Measurements from ENCODE around the gene EPHB2. TPM values are rescaled to one million over a fixed set of nuclear protein-coding genes. Genes with fewer than 3 reads are reported as not detected.

EPHB2 gene
- total RNA-seq, 1 donor from 2014 or later = 5.0 TPM

DNA sequence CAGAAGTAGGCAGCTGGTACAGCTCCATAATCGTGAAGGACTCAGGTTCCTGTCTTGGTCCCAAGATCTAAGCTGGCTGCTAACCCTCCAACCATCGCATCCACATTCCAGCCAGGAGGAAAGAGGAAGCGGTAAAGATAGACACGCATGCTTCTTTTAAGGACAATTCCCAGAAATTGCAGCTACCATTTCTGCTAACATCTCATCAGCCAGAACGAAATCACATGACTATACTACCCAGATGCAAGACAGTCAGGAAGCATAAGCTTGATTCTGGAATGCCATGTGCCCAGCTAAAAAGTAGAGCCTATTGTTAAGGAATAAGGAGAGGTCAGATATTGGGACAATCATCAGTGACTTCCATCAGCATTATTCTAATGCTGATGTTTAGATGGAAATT, 110.4 kb downstream of the EPHB2 start:
- Histone ChIP-seq H3K4me1 (peaks cover 7% of the 10 kb centered on the region), H3K27me3 (ENCODE audit: low read depth) (no peaks in the 10 kb centered on the region), H3K9me3 (no peaks in the 10 kb centered on the region), H3K27ac (no peak overlapping the region), H3K36me3 (no peaks in the 10 kb centered on the region), H3K4me3 (no peak overlapping the region)
- intact Hi-C loops (cut with DNase I) = no loop called here
- ATAC-seq (no peak), DNase-seq (no peak)
- TF ChIP-seq CTCF (IDR thresholded peaks at IDR 0.05) = no peak

- no peak overlapping the region for H3K27ac ChIP-seq
- intact Hi-C loops (cut with DNase I) = no loop called here
- no peaks in the 10 kb centered on the region for H3K9me3 ChIP-seq
- H3K36me3 ChIP-seq = no peaks in the 10 kb centered on the region
- H3K4me3 ChIP-seq = no peak overlapping the region
- TF ChIP-seq CTCF (IDR thresholded peaks at IDR 0.05) = no peak
- ATAC-seq = no peak
- H3K4me1 ChIP-seq = peaks cover 18% of the 10 kb centered on the region
- no peak for DNase-seq
- H3K27me3 ChIP-seq (ENCODE audit: low read depth) = no peaks in the 10 kb centered on the region
Measured at GRCh38 chr1:22822371-22822770, 111.7 kb downstream of the EPHB2 start.

DNA sequence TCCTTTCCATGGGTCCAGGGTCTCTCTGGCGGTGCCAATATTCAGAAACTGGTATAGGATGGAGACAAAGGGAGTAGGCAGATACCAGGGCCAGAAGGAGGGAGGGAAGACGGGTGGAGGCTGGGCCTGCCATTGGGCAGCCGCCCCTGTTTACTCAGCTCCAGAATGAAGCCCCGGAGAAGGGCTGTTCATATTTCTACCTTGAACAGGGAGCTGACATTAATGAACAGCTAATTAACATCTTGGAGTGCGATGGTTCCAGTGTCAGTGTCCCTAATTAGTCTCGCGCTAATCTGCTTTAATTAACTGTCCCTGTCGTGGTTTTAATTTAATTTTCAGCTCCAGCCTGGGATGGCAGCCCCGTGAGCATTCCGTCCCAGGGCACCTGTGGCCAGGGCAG, 113.8 kb downstream of the EPHB2 start:
- Histone ChIP-seq H3K36me3 (no peaks in the 10 kb centered on the region), H3K27me3 (ENCODE audit: low read depth) (no peaks in the 10 kb centered on the region), H3K27ac (no peak overlapping the region), H3K9me3 (no peaks in the 10 kb centered on the region), H3K4me1 (peaks cover 19% of the 10 kb centered on the region), H3K4me3 (no peak overlapping the region)
- intact Hi-C loops (cut with DNase I) = no loop called here
- DNase-seq (no peak), ATAC-seq (no peak)
- TF ChIP-seq CTCF (IDR thresholded peaks at IDR 0.05) = no peak

- H3K9me3 ChIP-seq = no peaks in the 10 kb centered on the region
- H3K27ac ChIP-seq = no peak overlapping the region
- ATAC-seq (no peak), DNase-seq (no peak)
- no peaks in the 10 kb centered on the region for H3K27me3 ChIP-seq (ENCODE audit: low read depth)
- H3K4me1 ChIP-seq = peaks cover 19% of the 10 kb centered on the region
- intact Hi-C loops (cut with DNase I) = no loop called here
- TF ChIP-seq CTCF (IDR thresholded peaks at IDR 0.05) = no peak
- no peaks in the 10 kb centered on the region for H3K36me3 ChIP-seq
- no peak overlapping the region for H3K4me3 ChIP-seq
Measured at GRCh38 chr1:22824975-22825374, 114.3 kb downstream of the EPHB2 start.

GRCh38 chr1:22825486-22826189, 115.0 kb downstream of the EPHB2 start:
- Histone ChIP-seq H3K4me3 (no peak overlapping the region), H3K4me1 (peaks cover 19% of the 10 kb centered on the region), H3K27me3 (ENCODE audit: low read depth) (no peaks in the 10 kb centered on the region), H3K27ac (no peak overlapping the region), H3K9me3 (no peaks in the 10 kb centered on the region), H3K36me3 (no peaks in the 10 kb centered on the region)
- intact Hi-C loops (cut with DNase I) = no loop called here
- DNase-seq (no peak), ATAC-seq (no peak)
- no peak for TF ChIP-seq CTCF (IDR thresholded peaks at IDR 0.05)
